Activated CD8-positive, alpha-beta memory T cell treated with anti-CD3 and anti-CD28 coated beads for 4 hours (primary cell): ENCODE results near the gene ASTN2.

ENCODE experiments used
- DNase-seq, 2 donors: peaks; one replicate each; pipeline ENCODE4 v3.0.0-alpha.2; 2020; ENCODE audit warnings: low read depth in 2 of 2

The ASTN2 gene

DNA sequence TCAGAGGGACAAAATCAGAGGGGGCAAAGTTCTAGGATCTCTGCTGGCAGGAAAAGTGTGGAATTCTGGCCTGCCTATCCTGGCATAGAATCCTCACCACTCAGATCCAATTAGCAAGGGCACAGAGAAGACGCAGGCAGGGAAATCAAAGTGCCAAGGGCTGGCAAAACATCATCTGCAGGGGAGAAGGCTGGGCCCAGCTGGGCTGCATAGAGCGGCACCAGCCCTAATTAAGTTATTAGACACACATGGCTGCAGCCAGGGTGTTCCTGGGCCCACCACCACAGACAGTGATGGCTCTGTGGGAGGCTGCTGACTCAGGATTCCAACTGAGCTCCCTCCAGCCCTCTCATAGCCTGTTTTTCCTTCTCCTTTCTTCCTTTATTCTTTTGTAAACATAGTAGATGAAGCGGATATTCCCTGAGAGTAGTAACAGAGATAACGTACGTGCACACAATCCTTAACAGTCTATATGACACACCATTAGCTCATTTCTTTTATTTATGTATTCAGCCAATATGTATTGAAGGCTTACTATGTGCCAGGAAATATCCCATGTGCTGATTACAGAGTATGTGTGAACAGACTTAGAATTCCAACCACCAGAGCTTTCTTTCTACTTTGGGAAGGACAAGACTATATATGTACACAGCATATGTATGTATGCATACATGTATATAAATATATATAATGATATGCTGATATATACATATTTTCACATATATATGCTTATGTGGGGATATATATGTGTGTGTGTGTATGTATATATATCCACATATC, 236.1 kb downstream of the ASTN2 start:
- no peak for DNase-seq

DNA sequence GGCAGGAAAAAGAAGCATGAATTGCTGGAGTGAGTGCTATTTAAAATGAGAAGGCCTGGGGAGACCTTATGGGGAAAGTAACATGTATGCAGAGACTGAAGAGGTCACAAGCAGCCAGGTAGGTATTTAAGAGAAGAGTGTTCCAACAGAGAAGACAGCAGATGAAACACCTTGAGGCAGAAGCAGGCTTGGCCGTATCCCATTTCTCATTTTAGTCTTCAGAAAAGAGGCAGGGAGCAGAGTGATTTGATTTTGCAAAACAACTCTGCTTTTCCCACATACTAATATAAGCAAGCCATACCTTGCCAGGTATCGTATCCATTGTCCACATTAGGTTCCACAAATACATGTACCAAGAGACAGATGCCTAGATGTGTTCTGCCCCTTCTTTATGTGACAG, 244.3 kb downstream of the ASTN2 start:
- DNase-seq = no peak

DNA sequence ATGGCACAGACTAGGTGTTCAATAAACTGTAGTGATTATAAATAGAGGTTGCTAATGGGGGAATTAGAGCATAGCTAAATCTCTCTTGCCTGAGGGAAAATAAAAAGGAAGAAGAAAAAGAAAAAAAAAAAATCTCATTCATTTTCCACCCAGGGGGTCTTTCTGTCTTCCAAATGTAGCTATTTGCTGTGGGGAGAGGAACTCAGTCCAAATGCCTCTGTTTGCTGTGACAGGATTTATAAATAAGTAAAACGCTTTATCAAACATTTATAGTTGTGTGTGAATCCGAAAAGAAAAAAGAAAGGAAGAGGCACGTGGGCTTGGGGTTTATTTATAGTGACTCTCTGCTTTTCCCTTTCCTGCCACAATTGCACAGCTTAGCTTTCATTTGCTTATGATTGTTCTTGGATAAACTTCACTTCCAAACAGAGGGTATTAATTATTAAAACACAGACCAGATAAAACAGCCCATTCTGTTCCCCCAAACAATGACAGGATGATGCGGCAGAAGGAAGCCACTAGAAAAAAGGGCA, 245.7 kb downstream of the ASTN2 start:
- DNase-seq = no peak

DNA sequence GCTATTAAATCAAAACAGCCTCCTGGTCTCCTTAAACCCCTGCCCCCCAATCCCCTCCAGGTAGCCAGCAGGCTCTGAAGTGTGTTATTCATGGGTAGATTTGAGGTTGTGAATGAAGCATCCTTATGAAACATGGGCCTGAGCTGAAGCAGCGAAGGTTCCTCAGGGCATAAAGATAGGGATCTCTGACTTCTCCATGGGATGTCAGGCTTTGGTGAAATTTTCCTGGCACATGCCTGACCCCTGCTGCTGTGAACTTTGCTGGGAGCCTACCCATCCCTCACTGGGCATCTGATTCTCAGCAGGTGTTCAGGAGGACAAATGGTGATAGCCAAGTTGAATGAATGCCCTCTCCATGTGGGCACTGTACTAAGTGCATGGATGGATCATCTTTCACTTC, 250.3 kb downstream of the ASTN2 start:
- DNase-seq = no peak

DNA sequence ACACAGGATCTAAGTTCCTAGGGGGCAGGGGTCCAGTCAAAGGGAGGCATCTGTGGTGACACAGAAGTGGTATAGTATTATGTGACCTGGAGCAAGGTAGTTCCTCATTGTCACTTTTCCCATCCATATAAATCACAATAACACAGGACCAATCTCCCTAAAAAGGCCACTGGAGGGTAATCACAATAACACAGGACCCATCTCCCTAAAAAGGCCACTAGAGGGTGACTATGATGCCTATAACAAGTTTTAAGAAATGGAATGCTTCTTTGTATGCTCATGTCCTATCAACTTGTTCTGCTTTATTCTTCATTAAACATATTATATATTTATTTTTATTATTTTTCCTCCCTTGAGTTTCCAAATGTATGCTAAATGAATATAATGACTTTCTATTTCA, 254.6 kb downstream of the ASTN2 start:
- DNase-seq = no peak

DNA sequence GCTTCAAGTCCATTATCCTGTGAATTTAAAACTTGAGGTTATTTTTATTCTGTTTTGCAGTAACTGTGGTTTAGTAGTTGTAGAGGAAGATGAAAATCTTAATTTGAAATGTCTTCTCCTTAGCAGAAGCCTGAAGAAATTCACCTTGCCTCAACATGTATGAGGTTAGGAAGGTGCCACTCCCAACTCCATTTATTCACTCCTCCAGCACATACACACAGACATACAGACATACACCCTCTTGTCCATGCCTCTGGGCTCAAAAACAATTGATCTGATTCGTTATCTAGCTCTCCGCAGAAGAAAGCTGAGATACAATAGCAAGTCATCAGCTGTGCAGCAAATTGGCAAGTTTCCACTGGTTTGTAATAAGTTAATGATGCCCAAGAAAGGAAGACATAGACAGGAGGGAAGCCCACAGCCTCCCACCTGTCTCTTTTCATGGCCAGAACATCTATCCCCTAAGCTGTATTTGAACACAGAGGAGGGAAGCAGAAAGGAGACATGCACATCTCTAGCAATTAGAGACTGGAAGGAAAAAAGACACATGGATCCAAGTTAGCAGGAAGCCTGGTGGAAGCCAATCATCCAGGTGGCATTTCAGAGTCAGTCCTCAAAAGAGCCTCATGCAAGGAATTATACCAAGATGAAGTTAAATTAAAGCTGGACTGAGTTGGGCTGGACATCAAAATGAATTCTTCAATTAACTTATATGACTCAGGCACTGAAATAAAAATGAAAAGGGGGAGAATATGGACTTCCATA, 257.9 kb downstream of the ASTN2 start:
- no peak for DNase-seq

DNA sequence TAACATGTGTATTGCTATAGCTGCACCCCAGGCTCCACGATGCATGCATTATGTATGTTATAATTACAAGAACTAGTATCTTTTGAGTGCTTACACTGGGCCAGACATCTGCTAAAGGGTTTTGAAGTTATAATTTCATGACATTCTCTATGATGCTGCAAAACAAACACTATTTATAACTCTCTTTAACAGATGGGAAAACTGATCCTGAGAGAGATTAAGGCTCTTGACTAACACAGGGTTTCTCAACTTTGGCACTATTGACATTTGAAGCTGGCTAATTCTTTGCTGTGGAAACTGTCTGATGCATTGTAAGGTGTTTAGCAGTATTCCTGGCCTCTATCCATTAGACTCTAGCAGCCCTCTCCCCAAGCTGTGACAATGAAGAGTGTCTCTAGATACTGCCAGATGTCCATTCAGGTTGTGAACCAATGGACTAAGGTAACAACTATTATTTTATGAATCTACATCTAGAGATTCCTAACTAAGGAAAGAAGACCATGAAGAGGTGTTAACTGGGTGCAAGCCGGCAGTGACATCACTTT, 258.6 kb downstream of the ASTN2 start:
- DNase-seq = no peak

DNA sequence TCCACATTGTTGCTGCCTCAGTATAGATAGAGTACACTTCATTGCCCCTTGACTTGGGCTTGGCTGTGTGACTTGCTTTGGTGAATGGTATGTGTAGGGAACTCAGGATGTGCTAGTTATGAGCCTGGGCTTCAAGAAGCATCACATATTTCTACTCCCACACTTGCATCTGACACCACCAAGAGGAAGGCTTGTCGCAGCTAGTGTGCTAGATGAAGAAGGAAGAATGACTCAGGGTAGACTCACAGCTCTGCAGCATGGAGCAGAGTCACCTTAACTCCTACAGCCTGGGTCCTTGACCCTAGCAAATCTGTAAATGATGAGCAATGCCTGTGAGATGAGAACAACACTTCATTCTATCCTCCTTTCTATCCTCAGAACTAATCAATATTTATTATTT, 261.8 kb downstream of the ASTN2 start:
- no peak for DNase-seq

DNA sequence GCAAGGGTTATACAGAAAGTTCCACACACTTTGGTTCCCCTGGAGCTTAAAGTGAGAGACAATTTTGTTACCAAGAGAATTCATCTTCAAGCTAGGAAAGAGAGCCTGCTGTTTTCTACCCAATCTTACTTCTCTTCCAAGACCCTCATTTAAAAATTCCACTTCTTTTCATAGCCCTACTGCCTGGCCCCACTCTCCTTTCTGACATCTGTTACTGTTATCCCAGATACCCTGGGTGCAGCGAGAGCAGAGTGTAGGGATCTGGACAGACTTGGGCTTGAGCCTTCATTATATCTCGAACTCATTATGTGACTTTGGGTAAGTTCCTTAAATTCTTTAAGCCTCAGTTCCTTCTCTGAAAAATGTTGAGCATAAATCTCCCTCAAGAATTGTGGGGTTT, 263.1 kb downstream of the ASTN2 start:
- no peak for DNase-seq

DNA sequence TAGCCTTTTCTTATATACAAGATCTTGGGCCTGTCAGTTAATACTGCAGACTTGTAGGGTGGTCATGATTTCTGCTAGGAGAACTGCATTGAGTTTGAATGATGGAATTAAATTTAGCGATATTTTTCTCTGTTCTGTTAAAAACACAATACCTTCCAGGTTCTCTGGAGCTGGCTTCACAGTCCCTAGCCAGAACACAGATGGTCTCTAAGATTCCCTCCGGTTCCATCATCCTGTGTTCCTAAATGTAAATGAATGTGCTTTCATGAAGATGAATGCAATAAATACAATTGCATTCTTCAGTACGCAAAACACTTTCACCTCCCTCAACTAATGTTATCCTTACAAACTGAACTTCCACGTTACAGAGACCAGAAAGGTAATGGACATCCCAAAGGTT, 264.9 kb downstream of the ASTN2 start:
- DNase-seq = no peak

DNA sequence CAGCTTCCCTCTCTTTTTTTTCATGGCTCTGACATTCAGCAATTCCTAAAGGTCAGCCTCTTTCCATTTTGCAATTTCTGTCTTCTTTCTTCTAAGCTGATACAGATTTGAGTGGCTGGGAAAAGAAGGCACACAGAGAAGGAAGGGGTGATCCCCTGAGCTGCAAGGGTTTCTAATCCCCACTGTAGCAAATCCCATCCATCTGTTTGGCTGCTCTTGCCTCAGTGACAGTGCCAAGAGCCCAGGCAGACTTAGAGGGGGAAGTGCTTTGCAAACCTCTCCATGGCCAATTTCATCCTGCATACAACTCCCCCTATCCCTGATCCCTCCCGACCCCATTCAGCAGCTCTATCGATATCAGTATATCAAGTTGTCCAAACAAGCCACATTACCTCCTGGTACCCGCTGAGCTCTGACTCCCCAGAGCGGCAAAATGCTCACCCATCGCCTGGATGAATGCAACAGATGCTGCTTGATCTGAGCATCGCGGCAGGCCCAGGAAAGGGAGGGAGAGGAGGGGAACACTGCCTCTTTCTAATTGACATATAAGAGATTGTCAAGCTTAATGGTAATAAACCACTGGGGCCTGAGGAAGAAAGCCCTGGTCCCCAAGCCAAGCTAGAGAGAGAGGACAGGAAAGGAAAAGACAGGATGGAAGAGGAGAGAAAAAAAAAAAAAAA, 268.9 kb downstream of the ASTN2 start:
- no peak for DNase-seq

DNA sequence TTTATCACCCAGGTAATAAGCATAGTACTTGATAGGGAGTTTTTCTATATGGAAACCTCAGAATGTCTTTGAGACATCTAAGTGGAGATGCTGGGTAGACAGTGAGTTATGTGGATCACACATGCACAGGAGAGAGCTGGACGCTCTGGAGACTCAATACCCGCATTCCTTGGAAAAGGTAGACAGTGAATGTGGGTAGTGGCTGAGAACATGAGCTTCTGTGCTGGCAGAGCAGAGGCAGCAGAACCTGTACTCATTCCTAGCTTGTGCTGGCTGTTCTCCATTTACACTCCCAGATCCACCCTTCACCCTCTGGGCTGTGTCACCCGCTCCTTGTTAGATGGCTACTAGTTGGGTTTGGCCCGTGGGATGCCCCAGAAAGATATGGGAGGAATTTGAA, 269.8 kb downstream of the ASTN2 start:
- DNase-seq = no peak

DNA sequence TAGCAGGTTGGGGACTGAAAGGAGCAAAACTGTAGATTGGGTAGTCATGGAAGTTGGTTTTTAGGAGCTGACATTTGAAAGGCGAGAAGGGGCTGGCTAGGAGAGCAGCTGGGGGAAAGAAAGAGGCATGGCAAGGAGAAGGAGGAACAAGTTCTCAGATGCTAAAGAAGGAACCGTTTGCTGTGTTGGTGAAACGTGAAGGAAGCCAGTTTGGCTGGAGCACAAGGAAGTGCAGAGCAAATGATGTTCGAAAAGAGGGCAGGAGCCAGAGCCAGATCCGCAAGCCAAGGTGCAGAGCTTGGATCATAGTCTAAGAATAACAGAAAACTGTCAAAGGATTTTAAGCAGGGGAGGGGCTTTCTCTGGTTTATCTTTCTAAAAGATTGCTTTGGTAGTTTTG, 276.6 kb downstream of the ASTN2 start:
- DNase-seq = no peak

DNA sequence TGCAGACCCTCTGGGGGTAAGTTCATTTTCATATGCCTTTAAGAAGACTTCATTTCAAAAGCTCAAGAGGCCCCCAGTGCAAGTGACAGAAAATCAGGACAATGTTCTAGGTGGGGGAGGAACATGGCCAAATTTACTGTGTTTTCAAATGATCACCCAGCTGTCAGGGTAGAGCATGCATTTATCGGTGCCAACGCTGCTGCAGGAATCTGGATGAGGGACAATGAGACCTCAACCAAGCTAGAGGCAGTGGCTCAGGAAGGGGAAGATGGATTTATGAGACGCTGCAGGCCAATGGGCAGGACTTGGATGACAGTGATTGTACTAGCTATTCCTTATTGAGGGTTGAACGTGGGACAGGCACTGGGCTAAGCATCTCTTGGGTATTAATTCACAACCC, 278.4 kb downstream of the ASTN2 start:
- DNase-seq = no peak

DNA sequence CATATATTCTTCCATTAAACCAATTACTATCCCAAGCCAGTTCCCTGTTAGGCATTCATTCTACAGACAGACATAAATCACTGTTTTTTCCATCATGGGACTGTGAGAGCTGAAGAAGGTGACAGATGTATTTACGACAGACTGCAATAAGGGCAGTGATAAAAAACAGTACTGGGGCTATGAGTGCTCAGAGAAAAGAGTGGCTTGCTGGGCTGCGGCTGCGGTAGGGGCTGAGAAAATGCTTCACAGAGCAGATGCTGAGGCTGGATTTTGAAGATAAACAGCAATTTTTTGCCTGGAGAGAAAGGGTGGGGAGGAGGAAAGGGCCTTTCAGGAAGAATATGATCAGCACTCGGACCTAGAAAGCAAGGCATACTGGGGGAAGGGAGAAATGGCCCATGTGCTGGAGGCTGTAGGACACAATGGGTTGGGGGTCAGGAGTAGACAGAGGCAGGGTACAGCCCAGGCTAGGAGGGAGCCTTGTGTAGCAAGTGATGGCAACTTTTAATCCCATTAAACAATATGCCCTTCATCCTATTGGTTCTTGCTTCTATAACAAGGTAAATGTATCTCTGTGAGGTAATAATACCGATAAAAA, 279.3 kb downstream of the ASTN2 start:
- DNase-seq = no peak

DNA sequence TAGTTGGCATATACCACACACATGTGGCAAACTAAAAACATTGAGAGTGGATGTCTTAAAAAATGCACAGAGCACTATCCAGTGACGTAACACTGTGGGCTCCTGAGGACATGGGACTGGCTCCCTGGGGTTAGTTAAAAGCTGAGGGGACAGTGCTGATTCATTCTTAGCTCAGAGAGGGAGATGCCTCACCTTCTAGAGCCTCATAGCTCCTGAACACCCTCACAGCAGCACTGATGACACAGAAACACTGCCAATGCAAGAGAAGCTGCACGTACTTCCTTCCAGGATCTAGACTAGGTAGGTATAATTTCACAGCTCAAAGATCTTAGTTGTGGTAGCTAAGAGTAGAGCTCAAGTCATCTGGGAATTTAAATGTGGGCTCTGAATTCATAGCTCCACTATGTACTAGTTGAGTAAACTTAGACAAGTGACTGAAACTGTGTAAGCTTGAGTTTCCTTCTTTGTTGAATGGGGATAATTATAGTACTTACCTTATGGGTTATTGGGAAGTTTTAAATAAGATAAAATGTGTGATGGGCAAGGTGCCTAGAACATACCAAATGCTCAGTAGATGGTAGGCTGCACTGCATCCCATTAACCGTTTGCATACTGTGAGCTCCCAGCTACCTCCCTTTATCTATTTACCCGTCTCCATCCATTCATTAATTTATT, 279.9 kb downstream of the ASTN2 start:
- DNase-seq = no peak

DNA sequence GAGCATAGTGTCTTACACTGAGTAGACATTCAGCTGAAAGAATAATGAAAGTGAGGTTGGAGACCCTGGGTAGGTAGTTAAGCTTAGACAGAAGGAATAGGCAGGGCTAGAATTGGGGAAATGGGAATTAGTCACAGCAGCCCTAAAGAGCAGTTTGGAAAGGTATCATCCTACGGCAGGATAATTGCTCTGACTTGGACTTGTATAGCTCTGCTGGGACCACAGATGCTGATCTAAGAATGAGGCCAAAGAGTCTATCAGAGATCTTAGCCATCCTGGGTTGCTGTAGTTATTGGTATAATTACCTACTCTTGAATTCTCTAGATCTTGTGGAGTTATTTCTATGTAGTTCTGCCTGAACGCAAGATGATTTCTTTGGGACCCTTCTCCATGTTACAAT, 288.0 kb downstream of the ASTN2 start:
- DNase-seq = no peak

DNA sequence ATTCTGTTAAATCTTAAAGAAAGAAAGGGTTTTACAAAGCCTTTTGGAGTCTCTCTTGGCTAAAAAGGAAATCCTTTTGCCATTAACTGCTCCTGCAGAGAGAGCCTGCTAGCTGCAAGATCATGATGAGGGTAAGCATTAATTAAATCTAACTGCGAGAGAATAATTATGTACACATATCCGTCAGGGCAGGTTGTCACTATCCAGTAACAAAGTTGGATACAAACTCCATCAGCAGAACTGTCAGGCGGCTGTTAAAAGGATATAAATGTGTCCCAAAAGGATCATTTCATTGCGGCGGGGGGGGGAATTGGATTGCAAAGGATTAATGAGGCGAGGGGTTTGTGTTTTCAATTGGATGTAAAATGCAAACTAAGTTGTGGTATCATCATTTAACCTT, 289.3 kb downstream of the ASTN2 start:
- DNase-seq = no peak

DNA sequence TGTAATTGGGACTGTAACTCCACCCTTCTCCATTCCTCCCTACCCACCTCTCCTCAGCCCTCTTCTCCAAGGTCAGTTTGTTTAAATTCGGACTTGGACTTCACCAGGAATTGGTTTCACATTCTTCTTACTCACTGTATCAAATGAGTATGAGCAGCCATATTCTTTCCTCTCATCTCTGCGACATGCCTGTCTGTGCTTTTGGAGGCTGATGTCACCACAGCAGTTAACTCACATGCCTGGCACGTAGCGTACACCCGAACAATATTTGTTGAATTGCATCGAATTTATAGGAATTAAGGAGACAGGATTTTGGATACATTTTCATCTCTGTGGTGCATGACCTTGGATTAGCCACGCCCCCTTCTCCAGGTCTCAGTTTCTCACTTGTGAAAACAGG, 291.1 kb downstream of the ASTN2 start:
- DNase-seq = no peak

DNA sequence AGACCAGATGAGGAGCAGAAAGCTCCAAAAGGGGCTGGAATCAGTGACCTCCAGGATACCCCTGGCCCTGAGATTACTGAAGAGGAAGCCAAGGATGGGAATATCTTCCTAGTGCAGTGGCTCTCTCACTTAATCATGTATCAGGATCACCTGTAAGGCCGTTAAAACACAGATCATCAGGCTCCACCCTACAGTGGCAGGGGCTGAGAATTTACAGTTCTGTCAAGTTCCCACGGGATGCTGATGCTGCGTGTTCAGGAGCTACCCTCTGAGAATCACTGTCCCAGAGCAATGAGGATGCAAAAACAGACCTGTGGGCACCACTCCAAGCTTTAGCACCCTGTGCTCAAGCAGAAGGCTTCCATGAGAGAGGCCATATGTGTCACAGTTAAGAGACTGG, 291.9 kb downstream of the ASTN2 start:
- no peak for DNase-seq

DNA sequence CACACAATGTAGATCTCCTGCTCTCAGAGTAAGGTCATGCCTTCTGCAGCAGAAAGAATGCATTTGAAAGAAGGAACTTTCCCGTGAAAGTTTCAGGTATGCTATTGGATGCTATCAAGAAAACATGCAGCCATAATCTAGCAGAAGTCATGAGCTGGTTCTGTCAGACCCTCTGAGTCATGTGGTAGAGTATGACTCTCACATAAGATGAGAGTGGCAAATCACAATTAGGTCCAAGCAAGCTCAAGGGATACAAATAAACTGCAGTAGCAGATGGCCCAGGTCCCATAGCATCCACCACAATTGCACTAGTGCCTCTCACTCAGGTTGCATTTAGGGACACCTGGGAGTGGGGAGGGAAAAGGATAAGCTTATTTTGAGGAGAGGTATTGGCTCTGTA, 292.8 kb downstream of the ASTN2 start:
- no peak for DNase-seq
